H1 (cell line): Measurements from ENCODE around the gene IFNL1. TPM values are rescaled to one million over a fixed set of nuclear protein-coding genes. Genes with fewer than 3 reads are reported as not detected.

ENCODE experiments used
- CTCF ChIA-PET: fragments of 300-600 bp; sonication (Branson Sonifier 250); formaldehyde crosslinking; loops from one replicate; lab custom pipeline; 2021; ENCODE audit not compliant: partially characterized antibody; lab: Charles Lee
- POLR2A ChIA-PET: fragments of 300-600 bp; sonication (Branson Sonifier 250); formaldehyde crosslinking; loops from one replicate; lab custom pipeline; 2021; ENCODE audit warnings: inconsistent platforms; ENCODE audit not compliant: partially characterized antibody; lab: Charles Lee
- DNase-seq, 2 experiments: peaks; one replicate each; pipeline versions ENCODE4 v3.0.0 to v3.0.0-alpha.2; 2010 to 2022; ENCODE audit warnings: low spot score in 2 of 2, low read depth in 1 of 2, mixed read lengths in 1 of 2
- FAIRE-seq: peaks from 2 replicates; lab custom pipeline; 2011; peaks lifted over from hg19 to GRCh38; lab: Jason Lieb, UNC
- H2AFZ ChIP-seq: 2 replicates; pipeline ENCODE4 v1.8.1; 2012; ENCODE audit warnings: low read length, inconsistent platforms
- H2AK5ac ChIP-seq: 2 replicates; pipeline ENCODE4 v1.6.1; 2013; ENCODE audit warnings: low read depth, low read length
- H2BK120ac ChIP-seq: replicated peaks from 2 replicates; pipeline ENCODE3; 2013; ENCODE audit warnings: low read depth, low read length, inconsistent platforms
- H2BK12ac ChIP-seq: 2 replicates; pipeline ENCODE4 v1.6.1; 2013; ENCODE audit warnings: low read depth, low read length
- H2BK15ac ChIP-seq: 2 replicates; pipeline ENCODE4 v1.6.1; 2013; ENCODE audit warnings: low read length
- H2BK20ac ChIP-seq: 2 replicates; pipeline ENCODE4 v1.6.1; 2013; ENCODE audit warnings: low read length
- H2BK5ac ChIP-seq: 2 replicates; pipeline ENCODE4 v1.6.1; 2013; ENCODE audit warnings: low read depth, low read length
- H3K14ac ChIP-seq: 2 replicates; pipeline ENCODE4 v1.6.1; 2013; ENCODE audit warnings: inconsistent platforms; ENCODE audit not compliant: insufficient read length
- H3K18ac ChIP-seq: 2 replicates; pipeline ENCODE4 v1.6.1; 2013; ENCODE audit warnings: low read length; ENCODE audit errors: extremely low read depth
- H3K23ac ChIP-seq: 2 replicates; pipeline ENCODE4 v1.6.1; 2013; ENCODE audit warnings: inconsistent platforms; ENCODE audit not compliant: insufficient read length
- H3K23me2 ChIP-seq: 2 replicates; pipeline ENCODE4 v1.6.1; 2013; ENCODE audit warnings: low read depth, low read length
- H3K27ac ChIP-seq: 2 replicates; pipeline ENCODE4 v1.6.1; 2011; ENCODE audit warnings: low read depth, low read length, inconsistent platforms
- H3K27me3 ChIP-seq, 4 experiments: replicated peaks in 1 of 4; 1 replicate in 1 of 4; 2 replicates in 3 of 4; pipeline versions ENCODE4 v1.6.1 to v1.8.1; 2011 to 2013; ENCODE audit warnings: low read length in 3 of 4, mild to moderate bottlenecking in 3 of 4, inconsistent platforms in 2 of 4, mixed read lengths in 2 of 4, moderate library complexity in 1 of 4; ENCODE audit not compliant: control insufficient read depth in 3 of 4, insufficient read depth in 3 of 4; ENCODE audit errors: extremely low read depth in 1 of 4
- H3K36me3 ChIP-seq, 4 experiments: 2 replicates each; pipeline versions ENCODE4 v1.6.1 to v1.8.1; 2011 to 2013; ENCODE audit warnings: mild to moderate bottlenecking in 4 of 4, low read length in 3 of 4, moderate library complexity in 2 of 4, control low read depth in 1 of 4, inconsistent platforms in 1 of 4; ENCODE audit not compliant: insufficient read depth in 4 of 4, control insufficient read depth in 2 of 4
- H3K4ac ChIP-seq: replicated peaks from 2 replicates; pipeline ENCODE3; 2013; ENCODE audit warnings: low read length, low read depth, mixed read lengths, inconsistent platforms; ENCODE audit not compliant: insufficient read length
- H3K4me1 ChIP-seq, 4 experiments: replicated peaks in 1 of 4; 1 replicate in 1 of 4; 2 replicates in 3 of 4; pipeline versions ENCODE4 v1.6.1 to v1.8.1; 2011 to 2013; ENCODE audit warnings: low read length in 3 of 4, inconsistent platforms in 2 of 4, mixed read lengths in 1 of 4; ENCODE audit not compliant: insufficient read depth in 4 of 4, control insufficient read depth in 3 of 4
- H3K4me2 ChIP-seq, 2 experiments: 2 replicates each; pipeline versions ENCODE4 v1.6.1 to v1.8.1; 2011 to 2013; ENCODE audit warnings: low read depth in 2 of 2, low read length in 2 of 2, control low read depth in 1 of 2, inconsistent platforms in 1 of 2, mild to moderate bottlenecking in 1 of 2; ENCODE audit not compliant: insufficient read depth in 1 of 2
- H3K4me3 ChIP-seq, 4 experiments: fragments of 200-600, 300-600 bp in 1 of 4; sonication (generic), shearing (Covaris generic), sonication (Bioruptor Twin) in 1 of 4; 2 replicates each; pipeline versions ENCODE4 v1.5.1 to v1.8.1; 2011 to 2016; ENCODE audit warnings: low read length in 4 of 4, low read depth in 3 of 4, control low read depth in 2 of 4, inconsistent platforms in 2 of 4, mild to moderate bottlenecking in 2 of 4, mixed read lengths in 1 of 4, moderate library complexity in 1 of 4; ENCODE audit not compliant: insufficient read depth in 2 of 4; ENCODE audit errors: extremely low read depth in 1 of 4
- H3K56ac ChIP-seq: replicated peaks from 2 replicates; pipeline ENCODE3; 2013; ENCODE audit warnings: low read depth, mild to moderate bottlenecking, mixed read lengths, low read length, inconsistent platforms; ENCODE audit not compliant: insufficient read length
- H3K79me1 ChIP-seq: 2 replicates; pipeline ENCODE4 v1.6.1; 2013; ENCODE audit warnings: low read depth, low read length, control low read depth
- H3K79me2 ChIP-seq, 2 experiments: 2 replicates each; pipeline versions ENCODE4 v1.6.1 to v1.8.1; 2012 to 2013; ENCODE audit warnings: low read length in 2 of 2, mild to moderate bottlenecking in 2 of 2, inconsistent platforms in 1 of 2; ENCODE audit not compliant: insufficient read depth in 2 of 2, control insufficient read depth in 1 of 2
- H3K9ac ChIP-seq, 4 experiments: replicated peaks in 1 of 4; 1 replicate in 1 of 4; 2 replicates in 3 of 4; pipeline versions ENCODE4 v1.6.1 to v1.8.1; 2011 to 2013; ENCODE audit warnings: low read depth in 3 of 4, low read length in 3 of 4, control low read depth in 2 of 4, mild to moderate bottlenecking in 2 of 4, moderate library complexity in 2 of 4, inconsistent platforms in 1 of 4; ENCODE audit errors: extremely low read depth in 1 of 4
- H3K9me3 ChIP-seq, 2 experiments: 2 replicates each; pipeline versions ENCODE4 v1.6.1 to v1.8.1; 2012 to 2013; ENCODE audit warnings: mild to moderate bottlenecking in 2 of 2, moderate library complexity in 2 of 2, control low read depth in 1 of 2, inconsistent platforms in 1 of 2, low read depth in 1 of 2, low read length in 1 of 2, mixed read lengths in 1 of 2; ENCODE audit not compliant: insufficient read depth in 2 of 2
- H4K20me1 ChIP-seq, 2 experiments: replicated peaks in 1 of 2; 2 replicates each; pipeline versions ENCODE3 to v1.8.1; 2011 to 2013; ENCODE audit warnings: inconsistent platforms in 2 of 2, low read length in 2 of 2, mild to moderate bottlenecking in 1 of 2; ENCODE audit not compliant: insufficient read depth in 2 of 2, control insufficient read depth in 1 of 2
- H4K5ac ChIP-seq: 2 replicates; pipeline ENCODE4 v1.6.1; 2013; ENCODE audit warnings: low read length, low read depth, mixed read lengths, inconsistent platforms; ENCODE audit not compliant: insufficient read length
- H4K8ac ChIP-seq: 2 replicates; pipeline ENCODE4 v1.8.0; 2013; ENCODE audit warnings: mild to moderate bottlenecking, moderate library complexity, low read length, inconsistent platforms; ENCODE audit not compliant: insufficient read depth; ENCODE audit errors: extremely low read depth
- H4K91ac ChIP-seq: replicated peaks from 2 replicates; pipeline ENCODE3; 2013; ENCODE audit warnings: low read length, mixed read lengths, inconsistent platforms; ENCODE audit not compliant: insufficient read length
- BRCA1 ChIP-seq: IDR thresholded peaks from 2 replicates; pipeline ENCODE4 v1.6.1; 2012; ENCODE audit warnings: low read depth, low read length, improper control_type of control experiment
- CREB1 ChIP-seq: IDR thresholded peaks from 2 replicates; pipeline ENCODE4 v1.6.1; 2012; ENCODE audit warnings: inconsistent platforms
- FOSL1 ChIP-seq: IDR thresholded peaks from 2 replicates; pipeline ENCODE4 v1.6.1; 2011; ENCODE audit warnings: mild to moderate bottlenecking, low read depth, low read length, moderate library complexity; ENCODE audit not compliant: insufficient read depth
- PHF8 ChIP-seq: fragments of 200-600 bp; sonication (generic); conservative IDR thresholded peaks from 2 replicates; pipeline ENCODE4 v1.7.1; 2012; ENCODE audit warnings: low read depth, mild to moderate bottlenecking, inconsistent platforms, low read length, moderate library complexity
- POLR2AphosphoS5 ChIP-seq: IDR thresholded peaks from 2 replicates; pipeline ENCODE4 v1.6.1; 2011; ENCODE audit warnings: low read depth, low read length
- SP2 ChIP-seq: IDR thresholded peaks from 2 replicates; pipeline ENCODE4 v1.6.1; 2012; ENCODE audit warnings: mild to moderate bottlenecking, low read length, inconsistent platforms
- WGBS, 2 experiments: shearing (Covaris generic) in 1 of 2; methylation state at CpG; one replicate each; pipeline versions ENCODE4 v1.1.6 to v1.1.7; 2013 to 2015; ENCODE audit warnings: low lambda C conversion rate in 2 of 2, mixed read lengths in 2 of 2, inconsistent platforms in 1 of 2, low coverage in 1 of 2, missing lambda C conversion rate in 1 of 2; ENCODE audit not compliant: insufficient replicate concordance in 2 of 2, insufficient coverage in 1 of 2, insufficient read length in 1 of 2; ENCODE audit errors: extremely low coverage in 1 of 2, missing lambda C conversion rate in 1 of 2; 5-methylcytosine and 5-hydroxymethylcytosine counted together
- polyA plus RNA-seq, 7 experiments: library from polyadenylated mRNA; depleted of rRNA in 3 of 7; stranded (reverse) in 5 of 7; unstranded in 2 of 7; fragments of >200 nt in 5 of 7; fragments of 200-250 nt in 2 of 7; gene quantifications; 1 replicate in 5 of 7; 2 replicates in 1 of 7; 4 replicates in 1 of 7; pipeline versions ENCODE4 v1.2.1 to v1.2.3, GENCODE V29; 2011 to 2013; ENCODE audit warnings: missing spikeins in 2 of 7, mixed read lengths in 2 of 7
- total RNA-seq: library from RNA; stranded (reverse); fragmentation: NEBNext Ultra II Directional; extraction: Animal tissue kit (Norgen Biotek cat#: 25700); gene quantifications from 2 replicates; pipeline ENCODE4 v1.2.1, GENCODE V29; 2021
- TF ChIP-seq, protein P1 (sequence below): IDR thresholded peaks from 2 replicates; pipeline ENCODE4 v1.6.1; 2011; ENCODE audit warnings: low read depth, mild to moderate bottlenecking, low read length; ENCODE audit not compliant: insufficient read depth
- TF ChIP-seq, protein P2 (sequence below): IDR thresholded peaks from 2 replicates; pipeline ENCODE4 v1.6.1; 2012; ENCODE audit warnings: inconsistent platforms
- TF ChIP-seq, protein P3 (sequence below), 3 experiments: IDR thresholded peaks; 1 replicate in 2 of 3; 2 replicates in 1 of 3; pipeline versions ENCODE4 v1.5.1 to v1.6.1; 2011; ENCODE audit warnings: low read length in 3 of 3, mild to moderate bottlenecking in 3 of 3, inconsistent platforms in 2 of 3, low read depth in 1 of 3, moderate library complexity in 1 of 3; ENCODE audit not compliant: insufficient read depth in 1 of 3; ENCODE audit errors: control extremely low read depth in 1 of 3

The IFNL1 gene
- total and polyA plus RNA-seq, 2 of the 8 experiments (the other 6 are each of a cell fraction or from before 2014, with no cell fraction given), result not detected

DNA sequence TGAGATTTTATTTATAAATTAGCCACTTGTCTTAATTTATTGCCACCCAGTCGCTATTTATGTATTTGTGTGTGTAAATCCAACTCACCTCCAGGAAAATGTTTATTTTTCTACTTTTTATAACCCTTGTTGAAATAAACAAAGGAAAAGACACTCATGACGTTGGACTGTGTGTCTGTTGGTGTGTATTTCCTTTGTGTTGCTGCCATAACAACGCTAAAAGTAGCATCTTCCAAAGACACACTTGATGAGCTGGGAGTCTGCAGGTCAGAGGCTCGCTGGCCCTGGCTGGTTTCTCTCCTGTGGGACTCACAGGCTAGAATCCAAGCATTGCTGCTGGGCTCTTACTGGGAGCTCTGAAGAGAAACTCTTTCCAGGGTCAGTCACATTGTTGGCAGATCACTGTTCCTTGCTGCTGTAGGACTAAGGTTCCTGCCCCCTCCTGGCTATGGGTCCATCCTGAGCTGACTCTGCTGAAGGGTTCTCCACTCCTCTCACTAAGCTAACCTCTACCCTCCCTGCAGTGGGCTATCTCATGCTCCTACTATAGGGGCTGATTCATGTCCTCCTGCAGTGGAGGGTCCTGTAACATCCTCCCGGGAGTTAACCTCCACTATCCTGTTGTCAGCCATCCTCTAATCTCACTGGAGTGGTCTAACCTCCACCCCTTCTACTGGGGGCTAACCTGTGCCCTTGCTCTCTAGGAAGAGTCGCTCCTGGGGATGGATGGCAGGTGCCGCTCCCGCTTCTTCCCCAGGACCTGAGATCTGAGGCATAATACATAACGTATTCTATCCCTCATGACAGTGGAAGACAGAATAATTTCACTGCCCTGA is 26.0 kb upstream of the IFNL1 start:
- POLR2A ChIA-PET, result interaction anchor here (0.5 to 1.0 kb wide), 2 partner anchors 35 to 48 kb away, joined by 3 read pairs; no protein-coding TSS in a partner anchor
- Histone ChIP-seq H3K56ac (no peak overlapping the region), H4K91ac (no peak overlapping the region), H2BK12ac (no peak overlapping the region), H3K79me2 (no peaks in the 10 kb centered on the region), H3K4me3 (no peak overlapping the region), H3K79me1 (no peaks in the 10 kb centered on the region), H3K23me2 (peaks cover 1% of the 10 kb centered on the region; the same call in 1 of the 2 replicates), H4K20me1 (no peaks in the 10 kb centered on the region), H2BK5ac (no peak overlapping the region), H3K23ac (no peak overlapping the region), H3K14ac (no peak overlapping the region), H3K18ac (no peak overlapping the region), H3K36me3 (no peaks in the 10 kb centered on the region), H3K4me2 (no peak overlapping the region), H3K27me3 (peaks cover 9 to 16% (median 10%) of the 10 kb centered on the region in 4 experiments), H3K9me3 (peaks cover 0 to 6% of the 10 kb centered on the region in 2 experiments; a peak in 1 of 4 replicates), H2AK5ac (no peak overlapping the region), H3K4ac (no peak overlapping the region), H2BK20ac (no peak overlapping the region), H3K4me1 (peaks cover 0 to 5% (median 0%) of the 10 kb centered on the region in 4 experiments; a peak in 1 of 7 replicates), H2BK120ac (no peak overlapping the region), H3K9ac (no peak overlapping the region), H4K5ac (no peak overlapping the region), H4K8ac (no peak overlapping the region), H2BK15ac (no peak overlapping the region), H2AFZ (no peak overlapping the region), H3K27ac (no peak overlapping the region)
- CTCF ChIA-PET, result interaction anchor here (0.6 to 1.4 kb wide), 5 partner anchors 37 to 148 kb away, joined by 3 to 4 read pairs (median 3); no protein-coding TSS in a partner anchor
- no peak for FAIRE-seq
- no peak for DNase-seq
- WGBS, 2 experiments, result 81% methylated on average over 9 of the region's 9 CpGs; no CpG with 5 or more reads in 1 of the 2 experiments
- TF ChIP-seq, protein P1, sequence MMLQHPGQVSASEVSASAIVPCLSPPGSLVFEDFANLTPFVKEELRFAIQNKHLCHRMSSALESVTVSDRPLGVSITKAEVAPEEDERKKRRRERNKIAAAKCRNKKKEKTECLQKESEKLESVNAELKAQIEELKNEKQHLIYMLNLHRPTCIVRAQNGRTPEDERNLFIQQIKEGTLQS, result no peak
- TF ChIP-seq, protein P2, sequence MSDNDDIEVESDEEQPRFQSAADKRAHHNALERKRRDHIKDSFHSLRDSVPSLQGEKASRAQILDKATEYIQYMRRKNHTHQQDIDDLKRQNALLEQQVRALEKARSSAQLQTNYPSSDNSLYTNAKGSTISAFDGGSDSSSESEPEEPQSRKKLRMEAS, result no peak
- TF ChIP-seq BRCA1 (no peak), FOSL1 (no peak), CREB1 (no peak), PHF8 (no peak), POLR2AphosphoS5 (no peak), SP2 (no peak)
- TF ChIP-seq, protein P3, sequence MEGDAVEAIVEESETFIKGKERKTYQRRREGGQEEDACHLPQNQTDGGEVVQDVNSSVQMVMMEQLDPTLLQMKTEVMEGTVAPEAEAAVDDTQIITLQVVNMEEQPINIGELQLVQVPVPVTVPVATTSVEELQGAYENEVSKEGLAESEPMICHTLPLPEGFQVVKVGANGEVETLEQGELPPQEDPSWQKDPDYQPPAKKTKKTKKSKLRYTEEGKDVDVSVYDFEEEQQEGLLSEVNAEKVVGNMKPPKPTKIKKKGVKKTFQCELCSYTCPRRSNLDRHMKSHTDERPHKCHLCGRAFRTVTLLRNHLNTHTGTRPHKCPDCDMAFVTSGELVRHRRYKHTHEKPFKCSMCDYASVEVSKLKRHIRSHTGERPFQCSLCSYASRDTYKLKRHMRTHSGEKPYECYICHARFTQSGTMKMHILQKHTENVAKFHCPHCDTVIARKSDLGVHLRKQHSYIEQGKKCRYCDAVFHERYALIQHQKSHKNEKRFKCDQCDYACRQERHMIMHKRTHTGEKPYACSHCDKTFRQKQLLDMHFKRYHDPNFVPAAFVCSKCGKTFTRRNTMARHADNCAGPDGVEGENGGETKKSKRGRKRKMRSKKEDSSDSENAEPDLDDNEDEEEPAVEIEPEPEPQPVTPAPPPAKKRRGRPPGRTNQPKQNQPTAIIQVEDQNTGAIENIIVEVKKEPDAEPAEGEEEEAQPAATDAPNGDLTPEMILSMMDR (IDR thresholded peaks at IDR 0.05; ENCODE audit: control extremely low read depth in 1 of 3, insufficient read depth in 1 of 3, low read depth in 1 of 3, low read length in 3 of 3), result no peak
